HG03196 (cell line): ENCODE data around the gene DDIT3.
A peak's percentile ranks its signal among the peaks of the same experiment; 100 is the strongest.
"Not testable (repeated sequence)": the region's sequence is repeated elsewhere in the genome, so short reads cannot be mapped to it uniquely, and the experiment has no call there.

Source experiments
- ATAC-seq: cut with Tn5 transposase; IDR thresholded peaks from one replicate; pipeline ENCODE4 v1.9.1; 2021; ENCODE audit not compliant: unreplicated experiment

The DDIT3 gene

DNA sequence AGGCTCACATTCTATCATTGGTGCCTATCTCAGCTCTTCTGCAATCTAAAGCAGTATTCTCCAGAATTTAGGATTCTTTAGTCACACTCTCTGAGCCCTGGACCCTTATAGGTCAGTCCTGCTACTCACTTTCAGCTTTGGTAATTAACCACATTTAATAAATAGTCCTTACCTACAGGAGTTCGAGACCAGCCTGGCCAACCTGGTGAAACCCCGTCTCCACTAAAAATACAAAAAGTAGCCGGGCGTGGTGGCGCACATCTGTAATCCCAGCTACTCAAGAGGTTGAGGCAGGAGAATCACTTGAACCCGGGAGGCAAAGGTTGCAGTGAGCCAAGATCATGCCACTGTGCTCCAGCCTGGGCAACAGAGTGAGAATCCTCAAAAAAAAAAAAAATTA is 6.6 kb downstream of the DDIT3 start:
- not testable (repeated sequence) for ATAC-seq

DNA sequence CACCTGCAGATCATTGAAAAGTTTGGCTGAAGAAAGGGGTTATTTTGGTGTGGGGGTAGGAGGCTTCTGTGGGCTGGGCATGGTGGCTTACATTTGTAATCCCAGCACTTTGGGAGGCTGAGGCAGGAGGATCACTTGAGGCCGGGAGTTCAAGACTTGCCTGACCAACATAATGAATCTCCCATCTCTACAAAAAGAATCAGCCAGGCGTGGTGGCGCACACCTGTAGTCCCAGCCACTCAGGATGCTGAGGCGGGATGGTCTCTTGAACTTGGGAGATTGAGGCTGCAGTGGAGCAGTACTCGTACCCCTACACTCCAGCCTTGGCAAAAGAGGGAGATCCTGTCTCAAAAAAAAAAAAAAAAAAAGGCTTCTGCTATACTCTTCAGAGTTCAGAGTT is 7.0 kb downstream of the DDIT3 start:
- ATAC-seq = no peak

DNA sequence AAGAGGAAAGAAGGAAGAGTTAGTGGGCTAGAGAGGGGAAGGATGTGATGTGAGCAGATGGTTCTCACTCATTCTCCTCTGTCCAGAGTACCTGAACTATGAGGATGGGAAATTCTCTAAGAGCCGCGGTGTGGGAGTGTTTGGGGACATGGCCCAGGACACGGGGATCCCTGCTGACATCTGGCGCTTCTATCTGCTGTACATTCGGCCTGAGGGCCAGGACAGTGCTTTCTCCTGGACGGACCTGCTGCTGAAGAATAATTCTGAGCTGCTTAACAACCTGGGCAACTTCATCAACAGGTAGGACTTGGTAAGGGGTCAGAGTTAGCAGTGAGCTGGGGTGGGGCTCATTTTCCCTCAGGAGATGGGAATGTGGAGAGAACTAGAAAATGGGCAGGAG is 7.6 kb downstream of the DDIT3 start:
- ATAC-seq = no peak

DNA sequence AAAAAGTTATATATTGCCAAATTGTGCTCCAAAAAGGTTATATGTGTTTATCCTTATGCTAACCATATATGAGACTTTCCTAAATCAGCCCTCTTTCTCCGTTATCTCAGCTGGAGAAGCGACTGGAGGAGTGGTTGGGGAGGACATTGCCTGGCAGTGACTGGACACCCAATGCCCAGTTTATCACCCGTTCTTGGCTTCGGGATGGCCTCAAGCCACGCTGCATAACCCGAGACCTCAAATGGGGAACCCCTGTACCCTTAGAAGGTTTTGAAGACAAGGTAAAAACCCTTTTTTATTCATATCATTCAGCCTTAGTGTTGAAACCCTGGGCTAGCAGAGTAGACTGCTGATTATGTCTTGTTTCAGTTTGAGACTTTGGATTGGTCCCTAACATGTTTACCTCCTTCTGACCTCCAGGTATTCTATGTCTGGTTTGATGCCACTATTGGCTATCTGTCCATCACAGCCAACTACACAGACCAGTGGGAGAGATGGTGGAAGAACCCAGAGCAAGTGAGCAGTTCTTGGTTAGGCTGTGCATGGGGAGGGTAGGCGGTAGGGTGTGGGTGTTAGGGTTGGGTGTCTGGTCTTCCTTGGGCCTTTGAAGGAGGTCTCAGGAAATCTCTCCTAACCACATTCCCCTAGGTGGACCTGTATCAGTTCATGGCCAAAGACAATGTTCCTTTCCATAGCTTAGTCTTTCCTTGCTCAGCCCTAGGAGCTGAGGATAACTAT is 8.6 kb downstream of the DDIT3 start:
- ATAC-seq = no peak

DNA sequence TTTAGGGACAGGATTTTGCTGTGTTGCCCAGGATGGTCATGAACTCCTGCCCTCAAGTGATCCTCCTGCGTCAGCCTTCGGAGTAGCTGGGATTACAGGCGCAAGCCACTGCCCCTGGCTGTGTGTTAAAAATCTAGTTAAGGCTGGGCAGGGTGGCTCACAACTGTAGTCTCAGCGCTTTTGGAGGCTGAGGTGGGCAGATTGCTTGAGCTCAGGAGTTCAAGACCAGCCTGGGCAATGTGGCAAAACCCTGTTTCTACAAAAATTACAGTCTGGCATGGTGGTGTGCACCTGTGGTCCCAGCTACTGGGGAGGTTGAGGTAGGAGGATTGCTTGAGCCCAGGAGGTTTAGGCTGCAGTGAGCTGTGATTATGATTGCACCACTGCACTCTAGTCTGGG is 9.2 kb downstream of the DDIT3 start:
- ATAC-seq = no peak

DNA sequence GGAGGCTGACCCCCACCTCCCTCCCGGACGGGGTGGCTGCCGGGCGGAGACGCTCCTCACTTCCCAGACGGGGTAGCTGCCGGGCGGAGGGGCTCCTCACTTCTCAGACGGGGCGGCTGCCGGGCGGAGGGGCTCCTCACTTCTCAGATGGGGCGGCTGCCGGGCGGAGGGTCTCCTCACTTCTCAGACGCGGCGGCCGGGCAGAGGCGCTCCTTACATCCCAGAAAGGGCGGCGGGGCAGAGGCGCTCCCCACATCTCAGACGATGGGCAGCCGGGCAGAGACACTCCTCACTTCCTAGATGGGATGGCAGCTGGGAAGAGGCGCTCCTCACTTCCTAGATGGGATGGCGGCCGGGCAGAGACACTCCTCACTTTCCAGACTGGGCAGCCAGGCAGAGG is 12.5 kb downstream of the DDIT3 start:
- not testable (repeated sequence) for ATAC-seq

DNA sequence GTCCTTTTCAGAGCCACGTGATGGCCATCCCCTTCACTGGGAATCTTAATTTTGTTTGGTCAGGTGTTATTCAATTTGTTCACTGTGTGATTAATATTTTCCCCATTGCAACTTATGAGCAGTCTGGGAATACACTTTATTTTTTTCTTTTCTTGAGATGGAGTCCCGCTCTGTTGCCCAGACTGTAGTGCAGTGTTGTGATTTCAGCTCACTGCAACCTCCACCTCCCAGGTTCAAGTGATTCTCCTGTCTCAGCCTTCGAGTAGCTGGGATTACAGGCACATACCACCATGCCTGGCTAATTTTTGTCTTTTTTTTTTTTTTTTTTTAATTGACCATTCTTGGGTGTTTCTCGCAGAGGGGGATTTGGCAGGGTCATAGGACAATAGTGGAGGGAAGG is 13.8 kb downstream of the DDIT3 start:
- ATAC-seq = not testable (repeated sequence)

DNA sequence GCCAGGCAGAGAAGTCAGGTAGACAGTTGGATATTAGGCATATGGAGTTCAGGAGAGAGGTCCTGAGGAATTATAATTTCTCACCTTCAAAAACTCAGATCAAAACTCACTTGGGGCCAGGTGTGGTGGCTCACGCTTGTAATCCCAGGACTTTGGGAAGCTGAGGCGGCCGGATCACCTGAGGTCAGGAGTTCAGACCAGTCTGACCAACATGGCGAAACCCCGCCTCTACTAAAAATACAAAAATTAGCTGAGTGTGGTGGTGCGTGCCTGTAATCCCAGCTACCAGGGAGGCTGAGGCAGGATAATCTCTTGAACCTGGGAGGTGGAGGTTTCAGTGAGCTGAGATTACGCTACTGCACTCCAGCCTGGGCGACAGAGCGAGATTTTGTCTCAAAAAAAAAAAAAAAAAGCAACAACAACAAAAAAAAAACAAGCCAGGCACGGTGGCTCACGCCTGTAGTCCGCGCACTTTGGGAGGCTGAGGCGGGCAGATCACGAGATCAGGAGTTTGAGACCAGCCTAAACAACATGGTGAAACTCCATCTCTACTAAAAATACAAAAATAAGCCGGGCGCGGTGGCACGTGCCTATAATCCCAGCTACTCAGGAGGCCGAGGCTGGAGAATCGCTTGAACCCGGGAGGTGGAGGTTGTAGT is 17.9 kb downstream of the DDIT3 start:
- ATAC-seq = not testable (repeated sequence)

DNA sequence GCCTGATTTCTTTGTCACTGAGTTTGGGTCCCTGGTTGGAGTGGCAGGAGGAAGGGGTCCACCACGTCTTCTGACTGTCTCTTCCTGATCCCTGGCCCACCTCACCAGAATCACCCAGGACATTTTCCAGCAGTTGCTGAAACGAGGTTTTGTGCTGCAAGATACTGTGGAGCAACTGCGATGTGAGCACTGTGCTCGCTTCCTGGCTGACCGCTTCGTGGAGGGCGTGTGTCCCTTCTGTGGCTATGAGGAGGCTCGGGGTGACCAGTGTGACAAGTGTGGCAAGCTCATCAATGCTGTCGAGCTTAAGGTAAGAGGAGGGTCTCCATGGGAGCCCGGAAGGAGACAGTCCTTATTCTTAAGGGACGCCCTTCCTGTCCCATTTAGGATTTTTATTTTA is 20.1 kb downstream of the DDIT3 start:
- ATAC-seq = no peak

DNA sequence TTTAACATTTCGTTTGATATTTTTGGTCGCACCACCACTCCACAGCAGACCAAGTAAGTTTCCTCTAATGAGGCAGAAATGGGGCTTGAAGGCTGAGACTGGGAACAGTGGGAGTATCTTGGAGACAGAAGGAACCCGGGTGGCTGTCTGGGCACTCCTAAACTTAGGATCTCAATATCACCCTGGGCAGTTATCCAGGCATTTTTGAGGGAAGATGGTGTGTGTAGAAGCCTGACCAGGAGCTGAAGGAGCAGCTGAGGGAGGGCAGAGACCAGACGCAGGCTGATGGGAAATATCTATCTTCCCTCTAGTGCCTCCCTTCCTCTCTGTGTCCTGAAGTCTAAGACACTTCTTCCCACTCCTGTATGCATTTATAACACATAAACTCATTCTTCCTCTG is 21.7 kb downstream of the DDIT3 start:
- ATAC-seq = no peak

DNA sequence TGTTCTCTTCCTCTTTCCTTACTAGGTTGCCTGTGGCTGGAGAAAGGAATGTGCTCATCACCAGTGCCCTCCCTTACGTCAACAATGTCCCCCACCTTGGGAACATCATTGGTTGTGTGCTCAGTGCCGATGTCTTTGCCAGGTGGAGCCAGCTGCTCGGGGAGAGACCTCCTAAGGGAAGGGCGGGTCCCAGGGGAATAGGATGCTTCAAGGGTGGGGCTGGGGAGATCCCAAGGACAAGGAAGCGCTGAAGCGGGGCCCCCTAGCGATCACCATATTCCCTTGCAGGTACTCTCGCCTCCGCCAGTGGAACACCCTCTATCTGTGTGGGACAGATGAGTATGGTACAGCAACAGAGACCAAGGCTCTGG is 22.2 kb downstream of the DDIT3 start:
- no peak for ATAC-seq

DNA sequence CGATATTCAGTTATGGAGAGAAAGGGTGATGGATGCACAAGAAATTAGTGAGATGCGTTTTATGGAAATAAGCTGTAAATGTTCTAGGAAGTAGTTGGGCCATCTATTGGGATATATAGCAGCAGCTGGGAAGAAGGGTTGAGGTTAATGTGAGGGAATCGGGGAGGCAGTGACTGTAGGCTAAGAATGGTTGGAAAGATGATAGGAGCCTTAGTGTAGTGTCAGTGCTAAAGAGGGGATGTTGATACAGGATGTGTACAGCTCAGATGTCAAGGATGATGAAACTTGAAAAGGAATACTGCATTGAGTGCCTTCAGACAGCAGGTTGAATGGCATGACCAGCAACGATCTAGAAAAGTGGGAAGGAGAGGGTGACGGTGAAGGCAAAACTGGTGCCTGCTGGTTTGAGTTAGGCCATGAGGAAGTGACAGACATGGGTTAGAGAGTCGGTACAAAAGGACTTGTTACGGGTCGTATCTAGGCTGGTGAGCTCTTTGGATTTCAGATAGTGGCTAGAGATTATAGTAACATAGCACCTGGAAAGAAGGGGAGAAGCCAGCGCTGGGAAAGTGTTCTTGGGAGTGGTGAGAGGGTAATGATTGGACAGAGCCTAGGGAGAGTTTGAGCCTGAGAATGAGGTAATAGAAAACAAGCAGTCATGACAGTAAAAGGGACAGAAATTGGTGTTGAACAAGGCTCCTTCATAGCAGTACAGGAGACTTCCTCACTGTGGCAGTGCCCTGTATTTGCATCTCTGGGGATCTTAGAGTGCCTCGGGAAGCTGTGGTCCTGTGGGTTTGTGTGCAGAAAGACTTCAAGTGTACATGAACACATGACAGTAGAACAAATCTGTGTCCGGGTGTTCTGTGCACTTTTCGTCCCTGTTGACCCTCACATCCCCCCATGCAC is 22.8 kb downstream of the DDIT3 start:
- no peak for ATAC-seq

DNA sequence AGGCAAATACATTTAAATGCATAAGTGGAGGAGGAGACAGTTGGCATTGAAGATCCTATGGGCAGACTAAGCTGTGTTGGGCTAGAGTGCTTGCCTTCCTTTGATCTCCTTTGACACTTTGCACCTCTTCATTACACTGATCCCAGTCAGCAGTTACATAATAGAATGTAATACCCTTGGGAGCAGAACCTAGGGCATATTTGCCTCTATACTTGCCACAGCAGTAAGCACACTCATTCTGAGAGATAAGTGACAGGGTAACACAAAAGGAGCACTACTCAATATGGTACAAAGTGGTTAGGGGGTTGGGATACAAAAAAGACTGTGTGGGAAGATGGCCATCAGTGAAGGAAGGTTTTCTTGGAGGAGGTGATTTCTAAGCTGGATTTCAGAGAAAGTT is 23.5 kb downstream of the DDIT3 start:
- no peak for ATAC-seq

DNA sequence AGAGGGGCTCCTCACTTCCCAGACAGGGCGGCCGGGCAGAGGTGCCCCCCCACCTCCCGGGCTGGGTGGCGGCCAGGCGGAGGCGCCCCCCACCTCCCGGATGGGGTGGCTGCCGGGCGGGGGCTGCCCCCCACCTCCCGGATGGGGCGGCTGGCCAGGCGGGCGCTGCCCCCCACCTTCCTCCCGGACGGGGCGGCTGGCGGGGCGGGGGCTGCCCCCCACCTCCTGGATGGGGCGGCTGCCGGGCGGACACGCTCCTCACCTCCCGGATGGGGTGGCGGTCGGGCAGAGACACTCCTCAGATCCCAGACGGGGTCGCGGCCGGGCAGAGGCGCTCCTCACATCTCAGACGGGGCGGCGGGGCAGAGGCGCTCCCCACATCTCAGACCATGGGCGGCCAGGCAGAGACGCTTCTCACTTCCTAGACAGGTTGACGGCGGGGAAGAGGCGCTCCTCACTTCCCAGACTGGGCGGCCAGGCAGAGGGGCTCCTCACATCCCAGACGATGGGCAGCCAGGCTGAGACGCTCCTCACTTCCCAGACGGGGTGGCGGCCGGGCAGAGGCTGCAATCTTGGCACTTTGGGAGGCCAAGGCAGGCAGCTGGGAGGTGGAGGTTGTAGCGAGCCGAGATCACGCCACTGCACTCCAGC is 25.1 kb downstream of the DDIT3 start:
- ATAC-seq = not testable (repeated sequence)

DNA sequence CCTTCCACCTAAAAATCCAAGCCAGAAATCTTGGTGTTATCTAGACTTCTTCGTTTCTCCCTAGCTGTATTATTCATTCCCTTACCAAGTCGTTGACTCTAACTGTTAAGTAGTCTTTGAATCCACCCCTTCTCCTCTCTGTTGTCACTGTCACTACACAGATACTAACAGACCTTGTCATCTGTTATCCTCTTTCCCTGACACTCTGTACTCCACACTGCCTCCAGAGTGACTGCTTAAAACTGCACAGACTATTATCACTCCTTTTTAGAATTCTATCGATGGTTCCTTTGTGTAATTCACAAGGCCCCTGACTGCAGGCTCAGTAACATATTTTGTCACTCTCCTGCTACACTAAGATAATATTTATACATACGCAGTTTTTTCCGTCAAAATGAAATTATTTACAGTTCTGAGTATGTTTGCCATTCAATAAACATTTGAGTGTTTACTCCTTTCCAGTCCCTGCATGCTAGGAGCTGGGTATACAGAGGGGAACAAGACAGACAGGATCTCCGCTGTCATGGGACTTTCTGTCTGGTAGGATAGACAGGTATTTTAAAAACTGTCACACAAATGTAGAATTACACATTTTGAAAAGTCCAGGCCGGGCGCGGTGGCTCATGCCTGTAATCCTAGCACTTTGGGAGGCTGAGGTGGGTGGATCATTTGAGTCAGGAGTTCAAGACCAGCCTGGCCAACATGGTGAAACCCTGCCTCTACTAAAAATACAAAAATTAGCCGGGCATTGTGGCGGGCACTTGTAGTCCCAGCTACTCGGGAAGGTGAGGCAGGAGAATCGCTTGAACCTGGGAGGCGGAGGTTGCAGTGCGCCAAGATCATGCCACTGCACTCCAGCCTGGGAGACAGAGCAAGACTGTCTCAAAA is 28.7 kb downstream of the DDIT3 start:
- ATAC-seq = no peak

DNA sequence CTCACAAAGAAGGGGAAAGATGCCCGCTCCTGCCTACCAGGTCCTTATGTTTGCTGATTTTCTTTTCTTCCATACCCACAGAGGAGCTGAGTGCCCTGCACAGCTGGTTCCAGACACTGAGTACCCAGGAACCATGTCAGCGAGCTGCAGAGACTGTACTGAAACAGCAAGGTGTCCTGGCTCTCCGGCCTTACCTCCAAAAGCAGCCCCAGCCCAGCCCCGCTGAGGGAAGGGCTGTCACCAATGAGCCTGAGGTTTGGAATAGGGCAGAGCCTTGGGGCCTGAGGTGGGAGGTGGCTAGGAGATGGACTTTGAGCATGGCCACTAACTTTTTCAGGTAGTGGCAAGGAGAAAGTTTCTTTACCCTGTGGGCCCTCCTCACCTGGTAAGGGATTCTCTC is 30.2 kb downstream of the DDIT3 start:
- ATAC-seq = no peak

DNA sequence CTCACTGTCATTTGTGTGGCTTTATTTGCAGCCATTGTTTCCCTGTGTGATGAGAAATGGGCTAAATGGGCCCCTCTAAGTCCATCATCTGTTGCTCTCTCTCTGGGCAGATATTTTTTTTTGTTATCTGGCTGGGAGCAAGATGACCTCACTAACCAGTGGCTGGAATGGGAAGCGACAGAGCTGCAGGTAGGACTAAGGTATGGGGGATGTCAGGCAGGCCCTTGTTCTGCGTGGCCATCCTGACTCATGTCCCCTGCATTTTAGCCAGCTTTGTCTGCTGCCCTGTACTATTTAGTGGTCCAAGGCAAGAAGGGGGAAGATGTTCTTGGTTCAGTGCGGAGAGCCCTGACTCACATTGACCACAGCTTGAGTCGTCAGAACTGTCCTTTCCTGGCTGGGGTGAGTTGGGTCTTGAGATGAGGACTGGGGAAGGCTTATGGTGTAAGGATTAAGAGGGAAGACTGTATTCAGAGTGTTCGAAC is 31.1 kb downstream of the DDIT3 start:
- ATAC-seq = no peak

DNA sequence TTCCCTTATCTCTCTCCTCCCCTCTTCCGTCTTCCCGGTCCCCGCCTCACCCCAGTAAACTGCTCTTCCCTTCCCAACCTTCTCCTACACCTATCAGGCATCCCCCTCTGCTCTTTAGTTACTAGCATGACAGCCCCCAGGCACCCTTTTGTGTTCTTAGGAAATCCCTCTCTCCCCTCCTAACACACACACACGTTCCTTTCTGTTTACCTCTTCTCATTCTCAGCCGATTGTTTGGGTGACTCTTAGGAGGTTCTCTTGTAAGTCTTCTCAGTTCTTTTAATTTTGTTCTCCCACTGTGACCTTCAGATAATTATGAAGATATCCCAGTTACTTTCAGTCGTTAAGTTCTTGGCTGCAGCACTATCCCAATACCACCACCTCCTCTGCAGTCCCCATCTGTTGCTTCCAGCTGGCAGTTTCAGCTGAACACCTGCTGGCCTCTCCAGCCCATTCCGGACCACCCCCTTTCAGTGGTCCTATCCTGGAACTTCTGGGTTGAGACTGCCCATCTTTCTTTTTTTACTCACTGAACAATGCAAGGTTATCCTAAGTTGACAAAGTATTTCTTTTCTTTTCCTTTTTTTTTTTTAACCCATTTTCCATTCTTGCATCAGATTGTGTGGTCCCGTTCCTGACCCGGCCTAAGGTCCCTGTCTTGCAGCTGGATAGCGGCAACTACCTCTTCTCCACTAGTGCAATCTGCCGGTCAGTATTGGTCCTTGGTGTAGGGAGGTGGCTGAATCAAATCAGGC is 31.7 kb downstream of the DDIT3 start:
- no peak for ATAC-seq

DNA sequence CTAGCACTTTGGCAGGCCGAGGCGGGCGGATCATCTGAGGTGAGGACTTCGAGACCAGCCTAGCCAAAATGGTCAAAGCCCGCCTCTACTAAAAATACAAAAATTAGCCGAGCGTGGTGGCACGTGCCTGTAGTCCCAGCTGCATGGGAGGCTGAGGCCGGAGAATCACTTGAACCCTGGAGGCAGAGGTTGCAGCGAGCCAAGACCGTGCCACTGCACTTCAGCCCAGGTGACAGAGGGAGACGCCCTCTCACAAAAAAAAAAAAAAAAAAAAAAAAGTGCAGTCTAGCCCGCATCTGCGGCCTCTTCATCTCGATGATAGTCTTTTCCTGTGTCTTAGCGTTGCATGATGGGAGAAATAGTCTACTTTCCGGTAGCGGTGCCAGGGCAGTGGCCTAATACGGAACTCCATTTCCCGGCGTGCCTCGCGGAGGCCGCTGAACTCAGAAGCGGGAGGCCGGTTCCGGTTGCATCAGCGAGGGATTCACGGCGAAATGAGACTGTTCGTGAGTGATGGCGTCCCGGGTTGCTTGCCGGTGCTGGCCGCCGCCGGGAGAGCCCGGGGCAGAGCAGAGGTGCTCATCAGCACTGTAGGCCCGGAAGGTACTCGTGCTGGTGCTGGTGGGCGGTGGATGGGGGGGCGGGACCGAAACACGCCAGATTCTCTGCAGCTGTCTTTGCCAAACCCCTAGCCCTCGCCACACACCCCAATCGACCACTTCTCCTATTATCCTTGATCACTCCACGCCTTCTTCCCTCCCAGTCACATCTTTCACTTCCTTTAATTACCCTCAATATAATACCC is 32.5 kb downstream of the DDIT3 start, which contains the start of gene MARS1:
Gene MARS1 (plus strand): TSS at position 472 of the 805 bp plus-strand sequence. CDS start 23 bp downstream, at position 495.
- ATAC-seq = peak; percentile 97
